ENCODE results near the gene C14orf132.

Gene C14orf132

DNA sequence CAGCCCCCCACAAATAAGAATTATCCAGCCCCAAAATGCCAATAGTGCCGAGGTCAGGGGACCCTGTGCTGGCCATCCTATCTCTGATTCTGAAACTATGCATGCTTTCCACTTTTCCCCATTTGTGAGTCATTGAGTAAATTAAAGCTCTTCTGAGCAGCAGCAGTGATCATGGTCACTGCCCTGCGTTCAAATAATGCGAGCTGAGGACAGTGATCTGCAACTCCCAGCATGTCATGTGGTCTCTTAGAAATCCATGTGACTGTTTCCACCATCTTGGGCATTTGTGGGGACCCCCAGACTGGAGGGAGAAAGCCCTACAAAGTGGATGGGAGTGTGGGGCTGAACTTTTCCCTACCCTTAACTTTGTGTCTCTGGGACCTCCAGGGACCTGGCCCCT lies 53.8 kb downstream of the C14orf132 start:
- Histone ChIP-seq H3K36me3 (replicated peaks) (no peaks in the 10 kb centered on the region), H3K27me3 (replicated peaks) (no peaks in the 10 kb centered on the region), H3K4me3 (ENCODE audit: low read depth, low read length) (no peak overlapping the region), H3K27ac (peak overlapping the region; percentile 77)
- in situ Hi-C loops (cut with HindIII; ENCODE audit: low pct_ligation_motif_present, low sequenced_read_pairs): no loop called here
- peak; percentile 18 for DNase-seq
- TF ChIP-seq, protein P1, sequence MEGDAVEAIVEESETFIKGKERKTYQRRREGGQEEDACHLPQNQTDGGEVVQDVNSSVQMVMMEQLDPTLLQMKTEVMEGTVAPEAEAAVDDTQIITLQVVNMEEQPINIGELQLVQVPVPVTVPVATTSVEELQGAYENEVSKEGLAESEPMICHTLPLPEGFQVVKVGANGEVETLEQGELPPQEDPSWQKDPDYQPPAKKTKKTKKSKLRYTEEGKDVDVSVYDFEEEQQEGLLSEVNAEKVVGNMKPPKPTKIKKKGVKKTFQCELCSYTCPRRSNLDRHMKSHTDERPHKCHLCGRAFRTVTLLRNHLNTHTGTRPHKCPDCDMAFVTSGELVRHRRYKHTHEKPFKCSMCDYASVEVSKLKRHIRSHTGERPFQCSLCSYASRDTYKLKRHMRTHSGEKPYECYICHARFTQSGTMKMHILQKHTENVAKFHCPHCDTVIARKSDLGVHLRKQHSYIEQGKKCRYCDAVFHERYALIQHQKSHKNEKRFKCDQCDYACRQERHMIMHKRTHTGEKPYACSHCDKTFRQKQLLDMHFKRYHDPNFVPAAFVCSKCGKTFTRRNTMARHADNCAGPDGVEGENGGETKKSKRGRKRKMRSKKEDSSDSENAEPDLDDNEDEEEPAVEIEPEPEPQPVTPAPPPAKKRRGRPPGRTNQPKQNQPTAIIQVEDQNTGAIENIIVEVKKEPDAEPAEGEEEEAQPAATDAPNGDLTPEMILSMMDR (IDR thresholded peaks at IDR 0.05; ENCODE audit: low read depth, low read length, missing control alignments): no peak

DNA sequence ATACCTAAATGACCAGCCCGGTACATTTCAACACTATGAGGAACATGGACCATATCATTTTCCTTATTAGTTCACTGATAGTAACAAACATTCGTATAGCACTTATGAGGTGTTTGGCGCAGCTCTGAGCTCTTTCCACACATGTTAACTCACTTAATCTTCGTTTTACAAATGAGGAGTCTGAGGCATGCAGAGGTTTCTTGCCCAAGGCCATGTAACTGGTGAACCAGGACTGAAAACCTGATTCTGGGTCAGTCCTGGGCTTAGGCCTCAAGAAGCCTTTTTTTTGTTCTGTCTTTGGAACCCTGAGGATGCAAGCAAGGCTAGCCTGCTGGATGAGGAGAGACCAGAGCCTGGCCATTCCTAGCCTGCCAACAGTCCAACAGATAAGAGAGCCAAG lies 55.0 kb downstream of the C14orf132 start:
- H3K27me3 ChIP-seq (replicated peaks): no peaks in the 10 kb centered on the region
- DNase-seq: no peak
- TF ChIP-seq, protein P1 (IDR thresholded peaks at IDR 0.05; ENCODE audit: low read depth, low read length, missing control alignments): no peak
- H3K27ac ChIP-seq: no peak overlapping the region
- no peak overlapping the region for H3K4me3 ChIP-seq (ENCODE audit: low read depth, low read length)
- H3K36me3 ChIP-seq (replicated peaks): no peaks in the 10 kb centered on the region
- in situ Hi-C loops (cut with HindIII; ENCODE audit: low pct_ligation_motif_present, low sequenced_read_pairs): no loop called here

GRCh38 chr14:96094656-96095055 lies 55.5 kb downstream of the C14orf132 start:
- no peaks in the 10 kb centered on the region for H3K36me3 ChIP-seq (replicated peaks)
- H3K27me3 ChIP-seq (replicated peaks): no peaks in the 10 kb centered on the region
- H3K4me3 ChIP-seq (ENCODE audit: low read depth, low read length): no peak overlapping the region
- DNase-seq: no peak
- in situ Hi-C loops (cut with HindIII; ENCODE audit: low pct_ligation_motif_present, low sequenced_read_pairs): no loop called here
- TF ChIP-seq, protein P1 (IDR thresholded peaks at IDR 0.05; ENCODE audit: low read depth, low read length, missing control alignments): no peak
- H3K27ac ChIP-seq: no peak overlapping the region

DNA sequence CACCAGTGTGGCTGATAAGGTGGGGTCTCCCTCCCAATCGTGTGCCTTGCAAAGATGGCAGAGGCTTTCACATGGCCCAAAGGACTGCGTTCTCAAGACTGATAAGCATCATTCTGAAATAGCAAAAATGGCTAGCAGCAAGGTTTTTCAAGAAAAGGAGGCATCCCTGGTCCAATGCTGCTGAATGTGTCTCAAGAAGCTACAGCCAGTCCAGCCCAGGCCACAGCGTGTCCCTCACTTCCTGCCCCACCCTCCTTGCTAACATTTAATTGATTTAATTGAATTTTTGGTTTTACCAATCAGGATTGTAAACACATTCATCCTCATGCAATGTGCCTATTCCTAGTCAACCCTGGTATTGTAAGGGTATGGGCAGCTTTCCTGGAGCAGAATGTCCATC lies 55.9 kb downstream of the C14orf132 start:
- in situ Hi-C loops (cut with HindIII; ENCODE audit: low pct_ligation_motif_present, low sequenced_read_pairs): no loop called here
- TF ChIP-seq, protein P1 (IDR thresholded peaks at IDR 0.05; ENCODE audit: low read depth, low read length, missing control alignments): no peak
- no peak overlapping the region for H3K27ac ChIP-seq
- H3K27me3 ChIP-seq (replicated peaks): no peaks in the 10 kb centered on the region
- no peaks in the 10 kb centered on the region for H3K36me3 ChIP-seq (replicated peaks)
- DNase-seq: no peak
- no peak overlapping the region for H3K4me3 ChIP-seq (ENCODE audit: low read depth, low read length)

GRCh38 chr14:96095581-96096476 lies 56.7 kb downstream of the C14orf132 start:
- Histone ChIP-seq H3K27ac (peak overlapping the region; percentile 32), H3K27me3 (replicated peaks) (no peaks in the 10 kb centered on the region), H3K4me3 (ENCODE audit: low read depth, low read length) (no peak overlapping the region), H3K36me3 (replicated peaks) (no peaks in the 10 kb centered on the region)
- peak; percentile 76 for DNase-seq
- TF ChIP-seq, protein P1 (IDR thresholded peaks at IDR 0.05; ENCODE audit: low read depth, low read length, missing control alignments): no peak
- in situ Hi-C loops (cut with HindIII; ENCODE audit: low pct_ligation_motif_present, low sequenced_read_pairs): no loop called here
